DMS114 treated with DMSO at 0.1 percent for 48 hours (cell line): ENCODE results near the gene KY.

Experiments
- DNase-seq: peaks from one replicate; lab custom pipeline; 2025; ENCODE audit not compliant: unreplicated experiment; lab: John Stamatoyannopoulos, UW

Gene KY

GRCh38 chr3:134675726-134676256 lies 25.0 kb upstream of the KY start:
- DNase-seq, result no peak

GRCh38 chr3:134672571-134672970 lies 21.7 kb upstream of the KY start:
- no peak for DNase-seq

GRCh38 chr3:134667956-134668355 lies 17.1 kb upstream of the KY start:
- no peak for DNase-seq

- no peak for DNase-seq
Measured at GRCh38 chr3:134667406-134667805, 16.6 kb upstream of the KY start.

- DNase-seq, result no peak
Measured at GRCh38 chr3:134666885-134667284, 16.1 kb upstream of the KY start.

GRCh38 chr3:134666466-134666865 lies 15.6 kb upstream of the KY start:
- no peak for DNase-seq

GRCh38 chr3:134666052-134666451 lies 15.2 kb upstream of the KY start:
- DNase-seq, result no peak

GRCh38 chr3:134665243-134665642 lies 14.4 kb upstream of the KY start:
- no peak for DNase-seq

GRCh38 chr3:134663721-134664456 lies 13.1 kb upstream of the KY start:
- no peak for DNase-seq

- no peak for DNase-seq
Measured at GRCh38 chr3:134660046-134660441, 9.2 kb upstream of the KY start.

- DNase-seq, result no peak
Measured at GRCh38 chr3:134659391-134660045, 8.7 kb upstream of the KY start.

- DNase-seq, result no peak
Measured at GRCh38 chr3:134658555-134658954, 7.7 kb upstream of the KY start.

GRCh38 chr3:134656211-134656800 lies 5.5 kb upstream of the KY start:
- no peak for DNase-seq

- DNase-seq, result no peak
Measured at GRCh38 chr3:134655706-134656105, 4.9 kb upstream of the KY start.

GRCh38 chr3:134654031-134654430 lies 3.2 kb upstream of the KY start:
- DNase-seq, result no peak

- no peak for DNase-seq
Measured at GRCh38 chr3:134652886-134653630, 2.2 kb upstream of the KY start.

- DNase-seq, result no peak
Measured at GRCh38 chr3:134652409-134652831, 1.6 kb upstream of the KY start.

GRCh38 chr3:134651347-134652041 lies 672 bp upstream of the KY start:
- DNase-seq, result no peak

- DNase-seq, result no peak
Measured at GRCh38 chr3:134649106-134649705, 1.6 kb downstream of the KY start.
